Measurements from ENCODE around the gene KDM4C.

- TF ChIP-seq CTCF (IDR thresholded peaks at IDR 0.05 in 8 of 11, conservative IDR thresholded peaks at IDR 0.05 in 3 of 11) (no peak), POLR2A (IDR thresholded peaks at IDR 0.05) (no peak), POLR2AphosphoS5 (IDR thresholded peaks at IDR 0.05) (no peak)
These were observed 86.5 kb downstream of the KDM4C start for GRCh38 chr9:6844267-6844666.
